Measurements from ENCODE around the gene ZNF316.

ZNF316 gene

DNA sequence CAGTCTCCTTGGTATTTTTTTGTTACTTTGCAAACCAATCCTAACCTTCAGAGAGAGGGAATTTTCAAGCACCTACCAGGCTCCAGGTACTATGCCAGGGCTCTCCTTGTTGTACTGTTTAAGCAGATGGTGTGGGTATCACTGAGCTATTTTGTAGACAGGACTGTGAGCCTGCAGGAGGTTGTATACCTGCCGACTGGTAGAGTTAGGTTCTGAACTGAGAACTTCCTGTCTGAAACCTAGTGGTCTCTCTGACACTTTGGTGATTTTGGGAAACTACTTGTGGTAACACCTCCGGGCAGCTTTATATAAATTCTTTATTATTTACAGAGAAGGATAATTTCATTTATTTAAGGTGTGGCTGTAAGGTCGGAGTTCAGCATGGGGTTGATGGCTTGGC lies 17.2 kb upstream of the ZNF316 start:
- Histone ChIP-seq H3K4me2 (peak overlapping the region; percentile 44; the same call in 1 of the 2 replicates), H3K79me2 (ENCODE audit: insufficient read depth, low read depth) (no peaks in the 10 kb centered on the region)
- TF ChIP-seq, protein P1, sequence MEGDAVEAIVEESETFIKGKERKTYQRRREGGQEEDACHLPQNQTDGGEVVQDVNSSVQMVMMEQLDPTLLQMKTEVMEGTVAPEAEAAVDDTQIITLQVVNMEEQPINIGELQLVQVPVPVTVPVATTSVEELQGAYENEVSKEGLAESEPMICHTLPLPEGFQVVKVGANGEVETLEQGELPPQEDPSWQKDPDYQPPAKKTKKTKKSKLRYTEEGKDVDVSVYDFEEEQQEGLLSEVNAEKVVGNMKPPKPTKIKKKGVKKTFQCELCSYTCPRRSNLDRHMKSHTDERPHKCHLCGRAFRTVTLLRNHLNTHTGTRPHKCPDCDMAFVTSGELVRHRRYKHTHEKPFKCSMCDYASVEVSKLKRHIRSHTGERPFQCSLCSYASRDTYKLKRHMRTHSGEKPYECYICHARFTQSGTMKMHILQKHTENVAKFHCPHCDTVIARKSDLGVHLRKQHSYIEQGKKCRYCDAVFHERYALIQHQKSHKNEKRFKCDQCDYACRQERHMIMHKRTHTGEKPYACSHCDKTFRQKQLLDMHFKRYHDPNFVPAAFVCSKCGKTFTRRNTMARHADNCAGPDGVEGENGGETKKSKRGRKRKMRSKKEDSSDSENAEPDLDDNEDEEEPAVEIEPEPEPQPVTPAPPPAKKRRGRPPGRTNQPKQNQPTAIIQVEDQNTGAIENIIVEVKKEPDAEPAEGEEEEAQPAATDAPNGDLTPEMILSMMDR (conservative IDR thresholded peaks at IDR 0.05; ENCODE audit: low read depth, low read length): no peak

DNA sequence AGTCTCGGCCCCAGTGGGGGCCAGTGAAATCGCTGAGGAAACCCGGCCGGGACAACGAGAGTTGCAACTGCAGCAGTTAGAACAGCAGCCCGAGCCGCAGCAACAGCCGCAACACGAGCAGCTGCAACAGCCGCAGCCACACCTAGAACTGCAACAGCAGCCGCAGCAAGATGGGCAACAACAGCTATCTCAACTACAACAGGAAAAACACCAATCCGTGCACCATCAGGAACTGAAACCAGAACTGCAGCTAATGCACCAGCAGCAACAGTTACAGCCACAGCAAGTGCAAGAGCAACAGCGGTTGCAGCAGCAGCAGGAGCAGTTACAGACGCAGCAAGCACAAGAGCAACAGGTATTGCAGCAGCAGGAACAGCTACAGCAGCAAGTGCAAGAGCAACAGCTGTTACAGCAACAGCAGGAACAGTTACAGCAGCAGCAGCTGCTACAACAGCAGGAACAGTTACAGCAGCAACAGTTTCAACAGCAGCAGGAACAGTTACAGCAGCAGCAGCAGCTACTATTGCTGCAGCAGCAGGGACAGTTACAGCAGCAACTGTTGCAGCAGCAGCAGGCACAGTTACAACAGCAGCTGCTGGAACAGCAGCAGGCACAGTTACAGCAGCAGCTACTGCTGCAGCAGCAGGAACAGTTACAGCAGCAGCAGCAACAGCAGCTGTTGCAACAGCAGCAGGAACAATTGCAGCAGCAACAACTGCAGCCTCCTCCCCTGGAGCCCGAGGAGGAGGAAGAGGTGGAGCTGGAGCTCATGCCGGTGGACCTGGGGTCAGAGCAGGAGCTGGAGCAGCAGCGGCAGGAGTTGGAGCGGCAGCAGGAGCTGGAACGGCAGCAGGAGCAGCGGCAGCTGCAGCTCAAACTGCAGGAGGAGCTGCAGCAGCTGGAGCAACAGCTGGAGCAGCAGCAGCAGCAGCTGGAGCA lies 15.7 kb upstream of the ZNF316 start:
- Histone ChIP-seq H3K27ac (peak overlapping the region; percentile 29; the same call in 1 of the 2 replicates), H3K9ac (peak overlapping the region; percentile 37; the same call in 1 of the 2 replicates), H4K20me1 (ENCODE audit: insufficient read depth) (no peaks in the 10 kb centered on the region), H3K36me3 (ENCODE audit: insufficient read depth) (no peaks in the 10 kb centered on the region), H2AFZ (ENCODE audit: low read depth) (peak overlapping the region; percentile 65), H3K4me1 (ENCODE audit: low read depth, poor library complexity, severe bottlenecking) (peaks cover 27% of the 10 kb centered on the region), H3K27me3 (ENCODE audit: insufficient read depth, low read depth) (no peaks in the 10 kb centered on the region), H3K4me2 (peak overlapping the region; percentile 57), H3K79me2 (ENCODE audit: insufficient read depth, low read depth) (no peaks in the 10 kb centered on the region), H3K4me3 (IDR thresholded peaks at IDR 0.05; ENCODE audit: insufficient read depth, low read depth, low read length) (no peak overlapping the region)
- TF ChIP-seq, protein P1 (conservative IDR thresholded peaks at IDR 0.05; ENCODE audit: low read depth, low read length): no peak

More for the DNA sequence above, 17.2 kb upstream of the ZNF316 start:
- peak overlapping the region; percentile 65; the same call in 1 of the 2 replicates for H2AFZ ChIP-seq (ENCODE audit: low read depth)
- peaks cover 27% of the 10 kb centered on the region for H3K4me1 ChIP-seq (ENCODE audit: low read depth, poor library complexity, severe bottlenecking)
- H3K4me3 ChIP-seq (IDR thresholded peaks at IDR 0.05; ENCODE audit: insufficient read depth, low read depth, low read length): no peak overlapping the region
- no peak overlapping the region for H3K27ac ChIP-seq
- H3K36me3 ChIP-seq (ENCODE audit: insufficient read depth): no peaks in the 10 kb centered on the region
- no peak overlapping the region for H3K9ac ChIP-seq
- H3K27me3 ChIP-seq (ENCODE audit: insufficient read depth, low read depth): no peaks in the 10 kb centered on the region
- H4K20me1 ChIP-seq (ENCODE audit: insufficient read depth): no peaks in the 10 kb centered on the region

DNA sequence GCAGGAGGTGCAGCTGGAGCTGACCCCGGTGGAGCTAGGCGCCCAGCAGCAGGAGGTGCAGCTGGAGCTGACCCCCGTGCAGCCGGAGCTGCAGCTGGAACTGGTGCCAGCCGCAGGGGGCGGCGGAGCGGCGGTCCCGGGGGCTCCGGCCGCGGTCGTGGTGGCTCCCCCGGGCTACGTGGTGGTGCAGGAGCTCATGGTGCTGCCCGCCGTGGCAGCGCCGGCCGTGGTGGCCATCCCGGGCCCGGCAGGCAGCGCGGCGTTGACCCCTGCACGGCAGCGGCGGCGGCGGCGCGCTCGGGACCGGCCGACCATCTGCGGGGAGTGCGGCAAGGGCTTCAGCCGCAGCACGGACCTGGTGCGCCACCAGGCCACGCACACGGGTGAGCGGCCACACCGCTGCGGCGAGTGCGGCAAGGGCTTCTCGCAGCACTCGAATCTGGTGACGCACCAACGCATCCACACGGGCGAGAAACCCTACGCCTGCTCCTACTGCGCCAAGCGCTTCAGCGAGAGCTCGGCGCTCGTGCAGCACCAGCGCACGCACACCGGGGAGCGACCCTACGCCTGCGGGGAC lies 14.9 kb upstream of the ZNF316 start:
- H3K79me2 ChIP-seq (ENCODE audit: insufficient read depth, low read depth): no peaks in the 10 kb centered on the region
- H3K27me3 ChIP-seq (ENCODE audit: insufficient read depth, low read depth): no peaks in the 10 kb centered on the region
- H3K27ac ChIP-seq: no peak overlapping the region
- H2AFZ ChIP-seq (ENCODE audit: low read depth): no peak overlapping the region
- no peaks in the 10 kb centered on the region for H3K36me3 ChIP-seq (ENCODE audit: insufficient read depth)
- H3K4me3 ChIP-seq (IDR thresholded peaks at IDR 0.05; ENCODE audit: insufficient read depth, low read depth, low read length): no peak overlapping the region
- H3K9ac ChIP-seq: no peak overlapping the region
- H3K4me2 ChIP-seq: no peak overlapping the region
- TF ChIP-seq, protein P1 (conservative IDR thresholded peaks at IDR 0.05; ENCODE audit: low read depth, low read length): no peak
- peaks cover 27% of the 10 kb centered on the region for H3K4me1 ChIP-seq (ENCODE audit: low read depth, poor library complexity, severe bottlenecking)
- no peaks in the 10 kb centered on the region for H4K20me1 ChIP-seq (ENCODE audit: insufficient read depth)

DNA sequence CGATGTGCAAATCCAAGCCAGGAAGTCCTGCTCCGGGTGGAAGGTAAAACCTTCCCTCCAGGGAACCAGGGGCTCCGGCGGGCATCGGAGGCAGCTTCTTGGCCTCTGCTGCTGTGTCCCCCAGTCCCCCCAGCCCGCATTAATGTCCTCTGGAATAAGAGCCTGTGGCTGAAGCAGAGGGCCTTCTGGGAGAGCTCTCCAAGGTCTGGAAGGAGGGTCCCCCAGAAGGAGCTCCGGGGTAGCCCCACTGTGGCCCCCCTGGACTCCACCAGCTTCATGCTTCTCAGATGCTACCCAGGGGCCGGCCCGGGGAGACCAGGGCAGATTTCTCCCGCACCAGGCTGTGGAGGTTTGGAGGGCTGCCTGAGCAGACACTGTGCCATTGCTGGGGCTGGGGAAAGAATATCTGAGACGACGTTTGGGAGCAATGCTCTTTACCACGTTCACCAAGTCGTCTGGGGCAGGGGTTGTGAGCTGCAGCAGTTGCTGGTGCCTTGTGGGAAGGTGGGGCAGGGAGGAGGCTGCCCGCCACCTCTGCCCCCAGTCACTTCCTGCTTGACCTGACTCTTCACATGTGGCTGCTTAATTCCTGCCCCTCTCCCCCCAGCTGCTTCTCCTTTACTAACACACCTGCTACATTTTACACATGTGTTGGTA lies 13.4 kb upstream of the ZNF316 start:
- no peak overlapping the region for H2AFZ ChIP-seq (ENCODE audit: low read depth)
- H4K20me1 ChIP-seq (ENCODE audit: insufficient read depth): no peaks in the 10 kb centered on the region
- H3K27ac ChIP-seq: no peak overlapping the region
- H3K79me2 ChIP-seq (ENCODE audit: insufficient read depth, low read depth): no peaks in the 10 kb centered on the region
- no peaks in the 10 kb centered on the region for H3K27me3 ChIP-seq (ENCODE audit: insufficient read depth, low read depth)
- no peak overlapping the region for H3K9ac ChIP-seq
- H3K4me3 ChIP-seq (IDR thresholded peaks at IDR 0.05; ENCODE audit: insufficient read depth, low read depth, low read length): no peak overlapping the region
- no peak overlapping the region for H3K4me2 ChIP-seq
- H3K4me1 ChIP-seq (ENCODE audit: low read depth, poor library complexity, severe bottlenecking): peaks cover 27% of the 10 kb centered on the region
- TF ChIP-seq, protein P1 (conservative IDR thresholded peaks at IDR 0.05; ENCODE audit: low read depth, low read length): no peak
- H3K36me3 ChIP-seq (ENCODE audit: insufficient read depth): no peaks in the 10 kb centered on the region
